HL-60 (cell line): ENCODE measurements around the gene MYO1D.

Experiments used
- DNase-seq, 2 experiments: peaks; one replicate each; pipeline ENCODE4 v3.0.0-alpha.2; 2010 to 2020; ENCODE audit warnings: low read depth in 1 of 2, low spot score in 1 of 2
- H3K27ac ChIP-seq: fragments of 250-450 bp; sonication (Bioruptor Pico); replicated peaks from 2 replicates; pipeline ENCODE4 v1.5.1; 2020; ENCODE audit warnings: mild to moderate bottlenecking, moderate library complexity
- H3K27me3 ChIP-seq: fragments of 250-450 bp; sonication (Bioruptor Pico); 2 replicates; pipeline ENCODE4 v1.5.1; 2021; ENCODE audit warnings: mild to moderate bottlenecking, moderate library complexity; ENCODE audit not compliant: insufficient read depth, poor library complexity, severe bottlenecking
- H3K4me3 ChIP-seq: replicated peaks from 2 replicates; pipeline ENCODE4 v1.5.1; 2011; ENCODE audit warnings: mild to moderate bottlenecking, control low read depth, low read length; ENCODE audit not compliant: insufficient read depth
- CTCF ChIP-seq: IDR thresholded peaks from one replicate; pipeline ENCODE4 v1.5.1; 2011; ENCODE audit warnings: low read length, control low read depth, inconsistent platforms; ENCODE audit not compliant: insufficient read depth
- GABPA ChIP-seq: IDR thresholded peaks from 2 replicates; pipeline ENCODE4 v1.6.1; 2012; ENCODE audit warnings: low read depth
- POLR2AphosphoS5 ChIP-seq: IDR thresholded peaks from 2 replicates; pipeline ENCODE4 v1.6.1; 2012; ENCODE audit warnings: low read depth
- REST ChIP-seq: IDR thresholded peaks from 2 replicates; pipeline ENCODE4 v1.6.1; 2012; ENCODE audit warnings: low read depth; ENCODE audit not compliant: insufficient replicate concordance
- SPI1 ChIP-seq: IDR thresholded peaks from 2 replicates; pipeline ENCODE4 v1.6.1; 2012; ENCODE audit warnings: low read depth, mild to moderate bottlenecking, borderline replicate concordance

The MYO1D gene

DNA sequence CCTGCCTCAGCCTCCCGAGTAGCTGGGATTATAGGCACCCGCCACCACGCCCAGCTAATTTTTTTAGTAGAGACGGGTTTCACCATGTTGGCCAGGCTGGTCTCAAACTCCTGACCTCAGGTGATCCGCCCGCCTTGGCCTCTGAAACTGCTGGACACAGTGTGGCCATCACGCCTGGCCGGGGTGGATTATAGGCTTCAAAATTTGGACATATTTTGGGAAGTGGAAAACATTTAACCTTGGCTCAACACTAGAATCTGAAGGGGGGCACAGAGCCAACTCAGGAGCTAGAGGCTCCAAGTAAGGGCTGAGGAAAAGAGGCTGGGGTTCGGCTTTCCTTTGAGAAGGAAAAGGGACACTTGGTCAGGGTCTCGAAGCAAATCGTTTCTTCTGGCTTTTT is 392.3 kb downstream of the MYO1D start:
- Histone ChIP-seq H3K27me3 (no peaks in the 10 kb centered on the region), H3K27ac (no peak overlapping the region), H3K4me3 (no peak overlapping the region)
- TF ChIP-seq CTCF (no peak), REST (no peak), SPI1 (no peak), POLR2AphosphoS5 (no peak), GABPA (no peak)
- DNase-seq, result no peak

DNA sequence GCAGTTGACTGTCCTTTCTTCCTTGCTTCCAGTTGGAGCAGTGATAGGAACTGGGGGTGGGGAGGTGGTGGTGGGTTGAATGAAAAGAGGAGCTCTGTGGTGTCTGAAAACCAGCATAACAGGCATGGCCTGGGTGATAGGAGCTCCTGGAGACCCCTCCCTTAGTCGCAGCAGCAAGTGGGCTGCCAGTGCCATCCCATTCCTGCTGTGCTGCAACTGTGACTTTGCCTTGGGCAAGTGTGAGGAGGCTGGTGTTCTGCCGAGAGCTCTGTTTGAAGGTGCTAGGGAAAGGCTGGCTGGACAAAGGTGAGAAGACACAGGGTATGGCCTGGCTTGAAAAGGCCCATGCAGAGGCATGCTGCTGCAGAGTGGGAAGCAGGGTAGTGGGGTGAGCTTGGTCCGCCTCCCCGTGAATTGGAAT is 392.9 kb downstream of the MYO1D start:
- Histone ChIP-seq H3K4me3 (no peak overlapping the region), H3K27me3 (no peaks in the 10 kb centered on the region), H3K27ac (no peak overlapping the region)
- TF ChIP-seq GABPA, result no peak
- TF ChIP-seq REST, result no peak
- TF ChIP-seq POLR2AphosphoS5, result no peak; the same call in 1 of the 2 replicates
- TF ChIP-seq CTCF, result no peak
- TF ChIP-seq SPI1, result no peak
- no peak for DNase-seq

DNA sequence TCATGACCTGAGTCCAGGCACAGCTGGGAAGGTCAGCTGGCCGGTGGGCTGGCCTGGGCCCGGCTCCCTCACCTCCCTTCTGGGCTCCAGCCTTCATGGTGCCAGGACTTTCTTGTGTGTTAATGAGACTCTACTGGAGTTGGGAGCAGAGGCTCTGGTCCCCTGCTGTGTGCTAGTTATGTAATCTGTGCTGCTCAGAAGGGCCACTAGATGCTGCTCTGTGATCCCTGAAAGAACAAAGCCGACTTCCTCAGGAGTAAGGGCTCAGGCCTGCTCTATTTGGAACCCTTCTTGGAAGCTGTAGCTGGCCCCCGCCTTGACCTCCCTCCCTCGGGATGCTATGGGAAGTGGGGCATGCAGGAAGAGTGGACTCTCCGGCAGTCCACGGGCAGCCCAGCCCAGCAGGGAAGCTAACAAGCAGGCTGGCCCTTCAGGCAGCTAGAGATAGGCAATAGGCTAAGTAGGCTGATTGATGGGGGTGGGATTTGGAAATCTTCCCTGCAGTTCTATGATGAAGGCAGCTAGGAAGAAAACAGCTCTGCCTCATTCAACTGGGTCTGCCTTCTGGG is 393.4 kb downstream of the MYO1D start:
- H3K4me3 ChIP-seq, result no peak overlapping the region
- H3K27ac ChIP-seq, result no peak overlapping the region
- peak; percentile 76 for TF ChIP-seq CTCF
- peak; percentile 52; the same call in 1 of the 2 replicates for TF ChIP-seq POLR2AphosphoS5
- no peak for TF ChIP-seq GABPA
- TF ChIP-seq SPI1, result peak; percentile 43; the same call in 1 of the 2 replicates
- no peaks in the 10 kb centered on the region for H3K27me3 ChIP-seq
- DNase-seq, result peak in 1 of 2 experiments; percentile 60

GRCh38 chr17:32482568-32483320 is 394.2 kb downstream of the MYO1D start:
- Histone ChIP-seq H3K27ac (no peak overlapping the region), H3K4me3 (no peak overlapping the region), H3K27me3 (no peaks in the 10 kb centered on the region)
- TF ChIP-seq GABPA (no peak), REST (no peak), CTCF (no peak), POLR2AphosphoS5 (no peak), SPI1 (no peak)
- no peak for DNase-seq
